DLD1 (cell line): Measurements from ENCODE around the gene FEM1A.
"Not testable (repeated sequence)": the region's sequence is repeated elsewhere in the genome, so short reads cannot be mapped to it uniquely, and the experiment has no call there.

ENCODE experiments used
- in situ Hi-C: cut with HindIII; loops from 2 replicates; pipeline ENCODE4 v1.10.0; 2017; ENCODE audit warnings: low sequenced_read_pairs

FEM1A gene

DNA sequence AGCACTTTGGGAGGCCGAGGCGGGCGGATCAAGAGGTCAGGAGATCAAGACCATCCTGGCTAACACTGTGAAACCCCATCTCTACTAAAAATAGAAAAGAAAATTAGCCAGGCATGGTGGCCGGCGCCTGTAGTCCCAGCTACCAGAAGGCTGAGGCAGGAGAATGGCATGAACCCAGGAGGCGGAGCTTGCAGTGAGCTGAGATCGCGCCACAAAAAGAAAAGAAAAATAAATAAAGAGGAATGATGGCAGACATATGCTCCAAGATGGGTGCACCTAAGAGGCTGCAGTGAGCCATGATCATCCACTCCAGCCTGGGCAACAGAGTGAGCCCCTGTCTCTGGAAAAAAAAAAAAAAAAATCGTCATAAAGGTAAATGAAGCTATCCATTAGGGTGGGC is 54.4 kb downstream of the FEM1A start:
- in situ Hi-C loops = not testable (repeated sequence)

DNA sequence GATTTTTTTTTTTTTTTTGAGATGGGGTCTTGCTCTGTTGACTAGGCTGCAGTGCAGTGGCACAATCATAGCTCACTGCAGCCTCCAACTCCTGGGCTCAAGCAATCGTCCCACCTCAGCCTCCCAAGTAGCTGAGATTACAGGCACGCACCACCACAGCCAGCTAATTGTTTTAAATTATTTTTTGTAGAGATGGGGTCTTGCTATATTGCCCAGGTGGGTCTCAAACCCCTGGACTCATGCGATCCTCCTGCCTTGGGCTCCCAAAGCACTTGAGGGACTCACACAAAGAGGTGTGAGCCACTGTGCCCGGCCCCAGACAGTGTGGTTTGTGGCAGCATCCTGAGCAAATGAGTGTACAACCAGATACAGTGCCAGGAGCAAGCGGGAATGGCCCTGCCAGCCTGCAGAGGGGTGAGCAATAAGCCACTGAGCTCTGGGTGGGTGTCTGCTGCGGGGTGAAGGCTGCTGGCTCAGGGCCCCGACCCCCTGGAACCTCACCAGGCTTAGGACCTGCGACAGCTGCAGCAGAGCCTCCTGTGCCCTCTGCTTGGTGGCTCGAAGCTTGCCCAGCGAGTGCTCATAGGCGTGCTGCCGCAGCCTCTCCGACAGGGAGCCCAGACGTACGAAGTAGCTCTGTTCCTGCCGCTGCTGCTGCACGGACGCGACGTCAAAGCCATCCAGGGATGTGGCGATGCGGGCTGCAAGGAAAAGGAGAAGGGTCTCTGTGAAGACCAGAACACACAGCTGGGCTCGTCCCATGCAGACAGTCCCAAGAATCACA is 55.8 kb downstream of the FEM1A start:
- in situ Hi-C loops = no loop called here

DNA sequence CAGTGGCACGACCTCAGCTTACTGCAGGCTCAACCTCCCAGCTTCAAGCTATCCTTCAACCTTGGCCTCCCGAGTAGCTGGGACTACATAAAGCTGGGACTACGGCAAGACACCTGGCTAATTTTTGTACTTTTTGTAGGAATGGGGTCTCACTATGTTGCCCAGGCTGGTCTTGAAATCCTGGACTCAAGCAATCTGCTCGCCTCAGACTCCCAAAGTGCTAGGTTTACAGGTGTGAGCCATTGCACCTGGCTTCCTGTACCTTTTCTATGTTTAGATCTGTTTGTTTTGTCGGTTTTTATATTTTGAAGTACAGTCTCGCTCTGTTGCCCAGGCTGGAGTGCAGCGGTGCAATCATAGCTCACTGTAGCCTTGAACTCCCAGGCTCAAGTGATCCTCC is 57.5 kb downstream of the FEM1A start:
- in situ Hi-C loops = no loop called here
